OCI-LY7 (cell line): Measurements from ENCODE around the gene CARD11. TPM values are rescaled to one million over a fixed set of nuclear protein-coding genes. Genes with fewer than 3 reads are reported as not detected.

Experiments
- BruUV-seq: library from RNA; stranded (reverse); fragments of 400-500 nt; replicated peaks from 2 replicates; lab custom pipeline; 2021; lab: Mats Ljungman, UMichigan
- CTCF ChIA-PET: fragments of 300-600 bp; sonication (Branson Sonifier 250); formaldehyde crosslinking; loops from one replicate; lab custom pipeline; 2022; ENCODE audit warnings: antibody characterized with exemption; ENCODE audit not compliant: unreplicated experiment; lab: Charles Lee
- POLR2A ChIA-PET: fragments of 300-600 bp; sonication (Branson Sonifier 250); formaldehyde crosslinking; loops from one replicate; lab custom pipeline; 2022; ENCODE audit warnings: antibody characterized with exemption; lab: Charles Lee
- DNase-seq: peaks from one replicate; pipeline ENCODE4 v3.0.0-alpha.2; 2015; ENCODE audit warnings: low spot score
- H2AFZ ChIP-seq: fragments of 200-600 bp; sonication (generic), shearing (Covaris generic); 2 replicates; pipeline ENCODE4 v1.6.1; 2014; ENCODE audit warnings: mild to moderate bottlenecking, antibody characterized with exemption, low read length, moderate library complexity
- H3K27ac ChIP-seq: fragments of 200-600 bp; sonication (generic); 2 replicates; pipeline ENCODE4 v1.5.1; 2014; ENCODE audit warnings: mixed run types, low read depth, mild to moderate bottlenecking, moderate library complexity, low read length, inconsistent platforms; ENCODE audit not compliant: poor library complexity, severe bottlenecking
- H3K36me3 ChIP-seq: fragments of 200-600 bp; sonication (generic); 2 replicates; pipeline ENCODE4 v1.6.1; 2014; ENCODE audit warnings: mild to moderate bottlenecking, antibody characterized with exemption, low read length, moderate library complexity, mixed read lengths; ENCODE audit not compliant: insufficient read depth
- H3K4me1 ChIP-seq: fragments of 200-600 bp; sonication (generic); 2 replicates; pipeline ENCODE4 v1.5.1; 2014; ENCODE audit warnings: mild to moderate bottlenecking, low read length; ENCODE audit not compliant: insufficient read depth, poor library complexity, severe bottlenecking
- H3K4me2 ChIP-seq: fragments of 200-600 bp; sonication (generic); 2 replicates; pipeline ENCODE4 v1.6.1; 2014; ENCODE audit warnings: mild to moderate bottlenecking, low read length
- H3K4me3 ChIP-seq: fragments of 200-600 bp; sonication (generic); 2 replicates; pipeline ENCODE4 v1.5.1; 2014; ENCODE audit warnings: mild to moderate bottlenecking, low read depth, low read length; ENCODE audit not compliant: poor library complexity, severe bottlenecking
- H3K79me2 ChIP-seq: fragments of 200-600 bp; sonication (generic); 2 replicates; pipeline ENCODE4 v1.6.1; 2016; ENCODE audit warnings: low read depth, mild to moderate bottlenecking, low read length, moderate library complexity, mixed read lengths; ENCODE audit not compliant: insufficient read depth
- H3K9me2 ChIP-seq: fragments of 200-600 bp; sonication (generic); 2 replicates; pipeline ENCODE4 v1.6.1; 2016; ENCODE audit warnings: mild to moderate bottlenecking, low read length, mixed read lengths; ENCODE audit not compliant: insufficient read depth
- H3K9me3 ChIP-seq: fragments of 200-600 bp; sonication (generic); 2 replicates; pipeline ENCODE4 v1.6.1; 2014; ENCODE audit warnings: mild to moderate bottlenecking, mixed run types, low read length, mixed read lengths
- H4K20me1 ChIP-seq: fragments of 200-600 bp; sonication (generic); 2 replicates; pipeline ENCODE4 v1.6.1; 2014; ENCODE audit warnings: mild to moderate bottlenecking, antibody characterized with exemption, low read length, moderate library complexity, mixed read lengths; ENCODE audit not compliant: insufficient read depth
- EZH2phosphoT487 ChIP-seq: fragments of 200-600 bp; sonication (generic); IDR thresholded peaks from 2 replicates; pipeline ENCODE4 v1.6.1; 2018; ENCODE audit warnings: low read depth, borderline replicate concordance, mild to moderate bottlenecking, mixed run types, antibody characterized with exemption, low read length, moderate library complexity, mixed read lengths
- intact Hi-C: fragments of 100-400 bp; cut with micrococcal nuclease; formaldehyde crosslinking; loops from one replicate; pipeline ENCODE4 v1.10.0; 2022; ENCODE audit not compliant: unreplicated experiment
- total RNA-seq, 2 experiments: library from RNA; depleted of rRNA in 1 of 2; stranded (reverse); fragments of >200 nt in 1 of 2; shearing (Covaris generic) in 1 of 2; gene quantifications; 2 replicates each; pipeline ENCODE4 v1.2.3, GENCODE V29; 2014 to 2022
- TF ChIP-seq, protein P1 (sequence below): fragments of 200-600 bp; sonication (generic); conservative IDR thresholded peaks from 2 replicates; pipeline ENCODE4 v1.5.1; 2014; ENCODE audit warnings: mild to moderate bottlenecking, antibody characterized with exemption, low read length, moderate library complexity, mixed read lengths

CARD11 gene
- total RNA-seq, 2 experiments from 2014 or later = 33.8 to 63.5 TPM

DNA sequence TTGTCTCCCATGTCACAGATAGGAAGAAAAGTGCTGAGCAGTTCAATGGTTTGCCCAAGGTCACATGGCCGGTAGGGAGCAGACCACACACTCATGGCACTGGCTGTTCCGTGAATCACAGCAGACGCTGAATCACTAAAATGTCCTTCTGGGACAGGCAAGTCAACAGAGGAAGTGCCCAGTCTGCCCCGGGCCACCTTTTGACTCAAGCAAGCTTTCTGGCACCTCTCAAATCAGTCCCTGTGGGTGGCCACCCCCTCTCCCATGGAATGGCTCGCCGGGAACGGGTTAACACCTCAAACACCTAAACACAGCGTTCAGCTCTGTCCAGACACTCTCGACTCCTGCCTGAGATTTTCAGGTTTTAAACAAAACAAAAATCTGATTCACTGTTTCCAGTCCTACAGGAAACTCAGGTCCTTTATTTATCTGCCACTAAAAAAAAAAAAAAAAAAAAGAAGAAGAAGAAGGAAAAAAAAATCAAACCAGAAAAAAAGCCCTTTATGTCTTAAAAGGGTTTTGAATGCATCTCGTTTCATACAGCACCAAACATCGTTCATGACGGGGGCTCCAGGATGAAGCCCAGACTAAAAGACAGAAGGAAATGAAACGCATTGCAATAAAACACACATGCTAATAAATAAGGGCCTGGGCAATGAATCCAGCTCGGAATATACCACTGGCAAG lies 15.5 kb downstream of the CARD11 start:
- H3K9me3 ChIP-seq = peaks cover 10% of the 10 kb centered on the region; the same call in 1 of the 2 replicates
- no peak overlapping the region for H3K27ac ChIP-seq
- POLR2A ChIA-PET = interaction anchor here (0.5 to 0.7 kb wide), 3 partner anchors 25 to 153 kb away, joined by 3 to 4 read pairs (median 3); no protein-coding TSS in a partner anchor

DNA sequence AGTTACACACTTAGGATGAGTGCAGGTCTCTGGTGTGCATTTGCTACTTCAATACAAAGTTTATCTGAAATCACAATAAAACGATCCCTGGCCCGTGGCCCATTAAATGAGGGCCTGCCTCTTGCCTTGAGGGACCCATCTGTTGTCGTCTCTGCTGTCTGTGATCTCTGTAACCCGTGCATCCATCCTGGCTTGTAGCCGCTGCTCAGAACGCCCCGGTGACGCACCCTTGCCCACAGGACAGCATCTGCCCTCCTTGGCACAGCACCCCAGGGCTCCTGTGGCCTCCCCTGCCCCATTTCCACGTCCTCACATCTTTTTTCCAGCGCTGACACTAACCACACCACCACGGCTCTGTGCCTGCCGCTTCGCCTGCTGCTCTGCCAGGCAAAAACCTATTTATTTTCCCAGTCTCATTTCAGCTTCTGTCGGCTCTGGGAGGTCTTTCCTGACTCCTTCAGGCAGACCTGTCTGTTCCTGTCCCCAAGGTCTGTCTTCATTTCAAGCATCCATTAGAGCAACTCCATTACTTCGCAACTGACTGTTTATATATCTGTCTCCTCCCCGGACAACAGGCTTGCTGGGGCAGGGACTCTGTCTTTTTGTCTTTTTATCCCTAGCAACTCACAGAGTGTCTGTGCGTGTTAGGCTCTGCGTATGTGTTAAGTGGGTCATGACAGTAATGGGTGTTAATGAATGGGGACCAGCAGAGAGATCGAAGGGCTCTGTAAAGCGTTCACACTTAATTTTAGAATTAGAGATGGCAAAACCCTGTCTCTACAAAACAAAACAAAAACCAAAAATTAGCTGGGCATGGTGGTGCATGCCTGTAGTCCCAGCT lies 16.4 kb downstream of the CARD11 start:
- intact Hi-C loops = no loop called here
- Histone ChIP-seq H3K4me2 (no peak overlapping the region), H3K9me3 (peaks cover 10% of the 10 kb centered on the region; the same call in 1 of the 2 replicates), H3K4me1 (no peaks in the 10 kb centered on the region), H3K4me3 (no peak overlapping the region), H4K20me1 (no peaks in the 10 kb centered on the region), H3K79me2 (0 out of 2 replicates have a peak, but pooled peaks cover 3% of the 10 kb centered on the region), H3K27ac (no peak overlapping the region), H3K36me3 (peaks cover 24% of the 10 kb centered on the region), H2AFZ (no peak overlapping the region), H3K9me2 (no peaks in the 10 kb centered on the region)
- no peak for TF ChIP-seq EZH2phosphoT487
- TF ChIP-seq, protein P1, sequence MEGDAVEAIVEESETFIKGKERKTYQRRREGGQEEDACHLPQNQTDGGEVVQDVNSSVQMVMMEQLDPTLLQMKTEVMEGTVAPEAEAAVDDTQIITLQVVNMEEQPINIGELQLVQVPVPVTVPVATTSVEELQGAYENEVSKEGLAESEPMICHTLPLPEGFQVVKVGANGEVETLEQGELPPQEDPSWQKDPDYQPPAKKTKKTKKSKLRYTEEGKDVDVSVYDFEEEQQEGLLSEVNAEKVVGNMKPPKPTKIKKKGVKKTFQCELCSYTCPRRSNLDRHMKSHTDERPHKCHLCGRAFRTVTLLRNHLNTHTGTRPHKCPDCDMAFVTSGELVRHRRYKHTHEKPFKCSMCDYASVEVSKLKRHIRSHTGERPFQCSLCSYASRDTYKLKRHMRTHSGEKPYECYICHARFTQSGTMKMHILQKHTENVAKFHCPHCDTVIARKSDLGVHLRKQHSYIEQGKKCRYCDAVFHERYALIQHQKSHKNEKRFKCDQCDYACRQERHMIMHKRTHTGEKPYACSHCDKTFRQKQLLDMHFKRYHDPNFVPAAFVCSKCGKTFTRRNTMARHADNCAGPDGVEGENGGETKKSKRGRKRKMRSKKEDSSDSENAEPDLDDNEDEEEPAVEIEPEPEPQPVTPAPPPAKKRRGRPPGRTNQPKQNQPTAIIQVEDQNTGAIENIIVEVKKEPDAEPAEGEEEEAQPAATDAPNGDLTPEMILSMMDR = no peak
- DNase-seq = no peak
- BruUV-seq = no TSS peak
- CTCF ChIA-PET = no interaction called here
- POLR2A ChIA-PET = interaction anchor here (0.7 to 1.6 kb wide), 2 partner anchors 13 to 1175 kb away, joined by 3 read pairs; no protein-coding TSS in a partner anchor

More for the DNA sequence above, 15.5 kb downstream of the CARD11 start:
- CTCF ChIA-PET = no interaction called here
- DNase-seq = no peak
- peaks cover 24% of the 10 kb centered on the region for H3K36me3 ChIP-seq
- no peak overlapping the region for H2AFZ ChIP-seq
- TF ChIP-seq, protein P1 = no peak
- TF ChIP-seq EZH2phosphoT487 = no peak
- no peak overlapping the region for H3K4me2 ChIP-seq
- no peaks in the 10 kb centered on the region for H4K20me1 ChIP-seq
- intact Hi-C loops = no loop called here
- H3K9me2 ChIP-seq = no peaks in the 10 kb centered on the region
- no TSS peak for BruUV-seq
- 0 out of 2 replicates have a peak, but pooled peaks cover 3% of the 10 kb centered on the region for H3K79me2 ChIP-seq
- no peak overlapping the region for H3K4me3 ChIP-seq
- no peaks in the 10 kb centered on the region for H3K4me1 ChIP-seq
